ENCODE measurements around the gene KCNJ6. TPM values are rescaled to one million over a fixed set of nuclear protein-coding genes. Genes with fewer than 3 reads are reported as not detected.

The KCNJ6 gene
- total and polyA plus RNA-seq, 9 of the 15 experiments (the other 6 are each of a cell fraction or from before 2014, with no cell fraction given): 0.06 to 0.21 (median 0.13) TPM; not detected in 1

DNA sequence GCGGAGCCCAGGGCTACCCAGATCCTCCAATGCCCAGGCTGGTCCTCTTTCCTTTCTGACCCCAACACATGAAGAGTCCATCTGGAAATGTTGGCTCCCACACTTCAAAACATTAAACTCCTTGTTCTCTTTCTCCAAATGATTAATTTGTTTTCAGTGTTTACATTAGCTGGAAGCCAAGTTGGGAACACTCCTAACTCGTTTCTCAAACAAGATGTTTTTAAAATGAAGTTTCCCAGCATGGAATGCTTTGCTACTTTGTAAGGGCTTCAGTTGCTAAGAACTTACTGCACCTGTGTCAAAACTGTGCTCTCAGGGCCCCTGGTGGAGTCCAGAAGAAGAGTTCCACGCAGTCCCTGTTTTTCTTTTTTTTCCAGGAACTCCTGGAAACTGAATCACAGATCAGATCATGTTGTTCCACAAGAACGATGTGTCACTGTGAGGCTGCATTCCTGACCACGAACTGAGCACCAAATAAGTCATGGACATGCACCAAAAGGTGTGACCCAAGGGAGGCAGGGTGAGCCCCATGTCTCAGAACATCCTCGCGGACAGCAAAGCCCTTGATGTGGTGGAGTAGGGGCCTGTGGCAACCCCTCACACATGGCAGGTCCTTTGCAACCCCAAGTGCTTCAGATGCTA is 257.3 kb downstream of the KCNJ6 start:
- POLR2A ChIA-PET: interaction anchor here (1.3 kb wide), 1 partner anchor 16 kb away, joined by 3 read pairs; no protein-coding TSS in a partner anchor
- H3K79me2 ChIP-seq (ENCODE audit: control insufficient read depth, insufficient read depth, low read length): no peaks in the 10 kb centered on the region
- 5% methylated on average over 7 of the region's 7 CpGs for WGBS (ENCODE audit: insufficient coverage, low coverage, missing lambda C conversion rate)
- BruUV-seq (replicated peaks): no TSS peak
- peaks cover 7 to 17% of the 10 kb centered on the region in 2 experiments; a peak in 4 of 5 replicates for H3K4me1 ChIP-seq (replicated peaks in 1 of 2; ENCODE audit: control insufficient read depth in 2 of 2, insufficient read depth in 2 of 2, low read length in 2 of 2)
- H4K20me1 ChIP-seq (replicated peaks; ENCODE audit: control insufficient read depth, insufficient read depth, low read length): no peaks in the 10 kb centered on the region
- no peak overlapping the region for H3K9ac ChIP-seq (ENCODE audit: insufficient read depth in 1 of 2, low read depth in 2 of 2, low read length in 2 of 2)
- no peaks in the 10 kb centered on the region for H3K9me1 ChIP-seq (ENCODE audit: control insufficient read depth, insufficient read depth, low read length)
- ATAC-seq (peak; percentile 65), FAIRE-seq (peak; percentile 29), DNase-seq (ENCODE audit: extremely low read depth in 1 of 4, low spot score in 3 of 4) (peak; percentile 37 to 53 (median 42))
- no peak overlapping the region for H2AFZ ChIP-seq (ENCODE audit: low read depth, low read length)
- no peak overlapping the region for H3K4me3 ChIP-seq
- in situ Hi-C loops (cut with MboI) (no loop called here), intact Hi-C loops (cut with micrococcal nuclease) (no loop called here)
- CTCF ChIA-PET (ENCODE audit: low intra/inter-chr PET ratio): interaction anchor here (0.7 to 0.9 kb wide), 2 partner anchors 16 to 682 kb away, joined by 3 read pairs; no protein-coding TSS in a partner anchor
- H3K27ac ChIP-seq (ENCODE audit: extremely low read depth, low read depth, low read length): no peak overlapping the region
- H3K27me3 ChIP-seq (ENCODE audit: control insufficient read depth in 2 of 2, insufficient read depth in 2 of 2, low read length in 2 of 2): peaks cover 4 to 28% of the 10 kb centered on the region in 2 experiments; a peak in 4 of 5 replicates
- peak overlapping the region; percentile 39; the same call in 1 of the 2 replicates for H3K4me2 ChIP-seq (ENCODE audit: insufficient read depth, low read length)
- H3K36me3 ChIP-seq (ENCODE audit: control insufficient read depth, insufficient read depth, low read length): no peaks in the 10 kb centered on the region
- no peaks in the 10 kb centered on the region for H3K9me3 ChIP-seq (replicated peaks; ENCODE audit: control insufficient read depth, insufficient read depth, low read depth, low read length)
- TF ChIP-seq XRCC3 (IDR thresholded peaks at IDR 0.05) (no peak), BCOR (IDR thresholded peaks at IDR 0.05) (no peak), ZNF316 (IDR thresholded peaks at IDR 0.05) (peak; percentile 43; the same call in 1 of the 2 replicates), C11orf30 (IDR thresholded peaks at IDR 0.05; ENCODE audit: low read depth) (peak; percentile 84), BHLHE40 (IDR thresholded peaks at IDR 0.05; ENCODE audit: low read length) (peak; percentile 23; the same call in 1 of the 2 replicates), NR4A1 (CRISPR knock-in tag; IDR thresholded peaks at IDR 0.05) (no peak), NR4A1 (tag; IDR thresholded peaks at IDR 0.05) (peak; percentile 70; the same call in 1 of the 2 replicates), RCOR1 (IDR thresholded peaks at IDR 0.05; ENCODE audit: borderline replicate concordance in 1 of 2, low read depth in 2 of 2, low read length in 2 of 2) (peak in 1 of 2 experiments; percentile 51; a peak in 1 of 4 replicates), KDM1A (IDR thresholded peaks at IDR 0.05) (no peak), EHMT2 (IDR thresholded peaks at IDR 0.05) (no peak), FOSL1 (tag; conservative IDR thresholded peaks at IDR 0.05) (peak; percentile 80), BRCA1 (IDR thresholded peaks at IDR 0.05) (no peak), BRCA1 (CRISPR knock-in tag; IDR thresholded peaks at IDR 0.05) (no peak), JUN (IDR thresholded peaks at IDR 0.05; ENCODE audit: borderline replicate concordance, low read depth, low read length) (0 out of 2 replicates have a peak, but pooled peaks have one; percentile 38), JUN (CRISPR knock-in tag; IDR thresholded peaks at IDR 0.05; ENCODE audit: borderline replicate concordance) (no peak), FOXK2 (conservative IDR thresholded peaks at IDR 0.05 in 1 of 2, IDR thresholded peaks at IDR 0.05 in 1 of 2; ENCODE audit: low read depth in 2 of 2) (peak; percentile 46 to 47; a peak in 1 of 4 replicates), MAFG (tag; conservative IDR thresholded peaks at IDR 0.05) (peak; percentile 82)
- TF ChIP-seq, protein P1, sequence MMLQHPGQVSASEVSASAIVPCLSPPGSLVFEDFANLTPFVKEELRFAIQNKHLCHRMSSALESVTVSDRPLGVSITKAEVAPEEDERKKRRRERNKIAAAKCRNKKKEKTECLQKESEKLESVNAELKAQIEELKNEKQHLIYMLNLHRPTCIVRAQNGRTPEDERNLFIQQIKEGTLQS (IDR thresholded peaks at IDR 0.05): 0 out of 2 replicates have a peak, but pooled peaks have one; percentile 12
- TF ChIP-seq, protein P1 (CRISPR knock-in tag; conservative IDR thresholded peaks at IDR 0.05): no peak
- TF ChIP-seq, protein P2, sequence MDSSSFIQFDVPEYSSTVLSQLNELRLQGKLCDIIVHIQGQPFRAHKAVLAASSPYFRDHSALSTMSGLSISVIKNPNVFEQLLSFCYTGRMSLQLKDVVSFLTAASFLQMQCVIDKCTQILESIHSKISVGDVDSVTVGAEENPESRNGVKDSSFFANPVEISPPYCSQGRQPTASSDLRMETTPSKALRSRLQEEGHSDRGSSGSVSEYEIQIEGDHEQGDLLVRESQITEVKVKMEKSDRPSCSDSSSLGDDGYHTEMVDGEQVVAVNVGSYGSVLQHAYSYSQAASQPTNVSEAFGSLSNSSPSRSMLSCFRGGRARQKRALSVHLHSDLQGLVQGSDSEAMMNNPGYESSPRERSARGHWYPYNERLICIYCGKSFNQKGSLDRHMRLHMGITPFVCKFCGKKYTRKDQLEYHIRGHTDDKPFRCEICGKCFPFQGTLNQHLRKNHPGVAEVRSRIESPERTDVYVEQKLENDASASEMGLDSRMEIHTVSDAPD (CRISPR knock-in tag; IDR thresholded peaks at IDR 0.05): no peak
- TF ChIP-seq, protein P3, sequence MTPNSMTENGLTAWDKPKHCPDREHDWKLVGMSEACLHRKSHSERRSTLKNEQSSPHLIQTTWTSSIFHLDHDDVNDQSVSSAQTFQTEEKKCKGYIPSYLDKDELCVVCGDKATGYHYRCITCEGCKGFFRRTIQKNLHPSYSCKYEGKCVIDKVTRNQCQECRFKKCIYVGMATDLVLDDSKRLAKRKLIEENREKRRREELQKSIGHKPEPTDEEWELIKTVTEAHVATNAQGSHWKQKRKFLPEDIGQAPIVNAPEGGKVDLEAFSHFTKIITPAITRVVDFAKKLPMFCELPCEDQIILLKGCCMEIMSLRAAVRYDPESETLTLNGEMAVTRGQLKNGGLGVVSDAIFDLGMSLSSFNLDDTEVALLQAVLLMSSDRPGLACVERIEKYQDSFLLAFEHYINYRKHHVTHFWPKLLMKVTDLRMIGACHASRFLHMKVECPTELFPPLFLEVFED (CRISPR knock-in tag; conservative IDR thresholded peaks at IDR 0.05): no peak

Measured in K562 (cell line).